HG03520 (cell line): ENCODE results near the gene NPAS4.
A peak's percentile ranks its signal among the peaks of the same experiment; 100 is the strongest.
"Not testable (repeated sequence)": the region's sequence is repeated elsewhere in the genome, so short reads cannot be mapped to it uniquely, and the experiment has no call there.

Experiments used
- ATAC-seq: cut with Tn5 transposase; IDR thresholded peaks from one replicate; pipeline ENCODE4 v1.9.1; 2021; ENCODE audit warnings: mild to moderate bottlenecking, moderate library complexity; ENCODE audit not compliant: unreplicated experiment

NPAS4 gene

GRCh38 chr11:66417000-66417399 lies 3.8 kb upstream of the NPAS4 start:
- no peak for ATAC-seq

- no peak for ATAC-seq
These were observed 2.5 kb upstream of the NPAS4 start for GRCh38 chr11:66418168-66418985.

- ATAC-seq: no peak
These were observed 1.9 kb upstream of the NPAS4 start for GRCh38 chr11:66418986-66419308.

GRCh38 chr11:66419825-66420224 lies 1.0 kb upstream of the NPAS4 start:
- no peak for ATAC-seq

- no peak for ATAC-seq
These were observed 814 bp downstream of the NPAS4 start for GRCh38 chr11:66421492-66422205.

GRCh38 chr11:66426314-66426713 lies 5.5 kb downstream of the NPAS4 start:
- no peak for ATAC-seq

- ATAC-seq: no peak
These were observed 8.1 kb downstream of the NPAS4 start for GRCh38 chr11:66428933-66429332.

GRCh38 chr11:66429983-66430602 lies 9.3 kb downstream of the NPAS4 start:
- ATAC-seq: no peak

- not testable (repeated sequence) for ATAC-seq
These were observed 10.5 kb downstream of the NPAS4 start for GRCh38 chr11:66431287-66431686.

- ATAC-seq: not testable (repeated sequence)
These were observed 11.1 kb downstream of the NPAS4 start for GRCh38 chr11:66431871-66432329.

GRCh38 chr11:66432597-66432996 lies 11.8 kb downstream of the NPAS4 start:
- no peak for ATAC-seq

- no peak for ATAC-seq
These were observed 17.2 kb downstream of the NPAS4 start for GRCh38 chr11:66437979-66438503.

GRCh38 chr11:66438504-66439466 lies 17.9 kb downstream of the NPAS4 start, which contains the start of gene MRPL11:
TSS of gene MRPL11 (minus strand) at chr11:66438848. CDS start at chr11:66438754, 94 bp downstream.
- peak; percentile 88 for ATAC-seq

- ATAC-seq: not testable (repeated sequence)
These were observed 19.5 kb downstream of the NPAS4 start for GRCh38 chr11:66440101-66440939.

- not testable (repeated sequence) for ATAC-seq
These were observed 20.1 kb downstream of the NPAS4 start for GRCh38 chr11:66440940-66441282.

- ATAC-seq: no peak
These were observed 22.8 kb downstream of the NPAS4 start for GRCh38 chr11:66443602-66444001.

GRCh38 chr11:66447012-66447411 lies 26.2 kb downstream of the NPAS4 start:
- no peak for ATAC-seq

GRCh38 chr11:66448523-66448922 lies 27.7 kb downstream of the NPAS4 start:
- no peak for ATAC-seq

- no peak for ATAC-seq
These were observed 29.7 kb downstream of the NPAS4 start for GRCh38 chr11:66450560-66450959.
